Memory B cell (primary cell): ENCODE results near the gene TGFB2.

Experiments used
- ATAC-seq: fragments of 150-1000 bp; cut with Tn5 transposase; 2 replicates; pipeline ENCODE4 v1.10.0; 2021; ENCODE audit warnings: low read depth, mild to moderate bottlenecking, moderate library complexity
- DNase-seq, 2 donors: peaks; one replicate each; pipeline ENCODE4 v3.0.0; 2022; ENCODE audit warnings: low spot score in 2 of 2
- H3K27ac Mint-ChIP-seq: one replicate; pipeline ENCODE4 v1.8.0; 2022; ENCODE audit warnings: mild to moderate bottlenecking, moderate library complexity, mixed read lengths
- H3K27me3 Mint-ChIP-seq: one replicate; pipeline ENCODE4 v1.8.0; 2022; ENCODE audit warnings: mixed read lengths
- H3K36me3 Mint-ChIP-seq: one replicate; pipeline ENCODE4 v1.8.0; 2022; ENCODE audit warnings: mild to moderate bottlenecking, mixed read lengths
- H3K4me1 Mint-ChIP-seq: one replicate; pipeline ENCODE4 v1.8.0; 2022; ENCODE audit warnings: mixed read lengths
- H3K4me3 Mint-ChIP-seq: one replicate; pipeline ENCODE4 v1.8.0; 2022; ENCODE audit warnings: mild to moderate bottlenecking, moderate library complexity, mixed read lengths
- H3K9me3 Mint-ChIP-seq: one replicate; pipeline ENCODE4 v1.8.0; 2022; ENCODE audit warnings: mixed read lengths

The TGFB2 gene

DNA sequence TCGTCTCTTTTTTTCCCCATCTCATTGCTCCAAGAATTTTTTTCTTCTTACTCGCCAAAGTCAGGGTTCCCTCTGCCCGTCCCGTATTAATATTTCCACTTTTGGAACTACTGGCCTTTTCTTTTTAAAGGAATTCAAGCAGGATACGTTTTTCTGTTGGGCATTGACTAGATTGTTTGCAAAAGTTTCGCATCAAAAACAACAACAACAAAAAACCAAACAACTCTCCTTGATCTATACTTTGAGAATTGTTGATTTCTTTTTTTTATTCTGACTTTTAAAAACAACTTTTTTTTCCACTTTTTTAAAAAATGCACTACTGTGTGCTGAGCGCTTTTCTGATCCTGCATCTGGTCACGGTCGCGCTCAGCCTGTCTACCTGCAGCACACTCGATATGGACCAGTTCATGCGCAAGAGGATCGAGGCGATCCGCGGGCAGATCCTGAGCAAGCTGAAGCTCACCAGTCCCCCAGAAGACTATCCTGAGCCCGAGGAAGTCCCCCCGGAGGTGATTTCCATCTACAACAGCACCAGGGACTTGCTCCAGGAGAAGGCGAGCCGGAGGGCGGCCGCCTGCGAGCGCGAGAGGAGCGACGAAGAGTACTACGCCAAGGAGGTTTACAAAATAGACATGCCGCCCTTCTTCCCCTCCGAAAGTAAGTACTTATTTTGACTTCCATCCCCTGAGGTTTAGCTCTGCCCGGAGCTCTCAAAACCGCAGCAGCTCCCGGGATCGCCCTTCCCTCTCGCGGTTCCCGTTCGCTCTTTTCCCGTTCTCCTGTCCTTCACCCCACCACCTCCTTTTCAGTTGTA lies 1.5 kb downstream of the TGFB2 start:
- H3K36me3 Mint-ChIP-seq, result no peaks in the 10 kb centered on the region
- H3K4me3 Mint-ChIP-seq, result no peak overlapping the region
- DNase-seq, result peak; percentile 13 to 29
- peak; percentile 6 for ATAC-seq
- H3K9me3 Mint-ChIP-seq, result no peaks in the 10 kb centered on the region
- H3K4me1 Mint-ChIP-seq, result peaks cover 31% of the 10 kb centered on the region
- H3K27me3 Mint-ChIP-seq, result no peaks in the 10 kb centered on the region
- no peak overlapping the region for H3K27ac Mint-ChIP-seq

- Mint-ChIP-seq H3K4me1 (peaks cover 33% of the 10 kb centered on the region), H3K4me3 (no peak overlapping the region), H3K36me3 (no peaks in the 10 kb centered on the region), H3K9me3 (no peaks in the 10 kb centered on the region), H3K27me3 (no peaks in the 10 kb centered on the region), H3K27ac (no peak overlapping the region)
- no peak for DNase-seq
- ATAC-seq, result no peak
Observed at GRCh38 chr1:218347336-218347722, 2.2 kb downstream of the TGFB2 start.

- Mint-ChIP-seq H3K4me3 (peak overlapping the region; percentile 56), H3K27ac (no peak overlapping the region), H3K36me3 (no peaks in the 10 kb centered on the region), H3K27me3 (no peaks in the 10 kb centered on the region), H3K4me1 (peaks cover 33% of the 10 kb centered on the region), H3K9me3 (no peaks in the 10 kb centered on the region)
- DNase-seq (no peak), ATAC-seq (no peak)
Observed at GRCh38 chr1:218347723-218348627, 2.8 kb downstream of the TGFB2 start.

DNA sequence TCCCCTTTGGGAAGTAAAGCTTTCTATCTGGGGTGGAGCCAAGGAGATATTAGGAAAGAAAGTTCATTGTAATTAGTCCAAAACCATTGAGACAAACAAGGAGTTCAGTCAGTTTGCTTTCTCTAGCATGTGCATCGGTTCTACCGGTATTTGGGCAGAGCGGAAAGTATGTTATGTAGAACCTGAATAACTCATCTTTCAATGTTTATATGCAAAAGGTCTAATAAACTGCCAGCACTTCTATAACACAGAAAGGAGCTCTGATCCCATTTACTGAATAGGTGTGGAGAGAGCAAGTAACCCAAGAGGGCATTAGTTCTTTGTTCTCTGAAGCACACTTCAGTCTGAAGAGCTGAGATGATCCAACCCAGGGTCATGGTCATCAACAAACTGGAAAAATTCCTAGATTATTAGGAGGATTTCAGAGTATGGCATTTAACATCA lies 3.5 kb downstream of the TGFB2 start:
- Mint-ChIP-seq H3K27me3 (no peaks in the 10 kb centered on the region), H3K36me3 (no peaks in the 10 kb centered on the region), H3K9me3 (no peaks in the 10 kb centered on the region), H3K27ac (no peak overlapping the region), H3K4me1 (peaks cover 33% of the 10 kb centered on the region), H3K4me3 (peak overlapping the region; percentile 1)
- ATAC-seq (no peak), DNase-seq (no peak)

GRCh38 chr1:218349348-218350034 lies 4.4 kb downstream of the TGFB2 start:
- Mint-ChIP-seq H3K4me3 (peak overlapping the region; percentile 61), H3K27ac (peak overlapping the region; percentile 81), H3K4me1 (peaks cover 33% of the 10 kb centered on the region), H3K36me3 (no peaks in the 10 kb centered on the region), H3K27me3 (no peaks in the 10 kb centered on the region), H3K9me3 (no peaks in the 10 kb centered on the region)
- ATAC-seq, result no peak
- no peak for DNase-seq

GRCh38 chr1:218350035-218350525 lies 4.9 kb downstream of the TGFB2 start:
- DNase-seq (no peak), ATAC-seq (no peak)
- Mint-ChIP-seq H3K9me3 (no peaks in the 10 kb centered on the region), H3K27ac (peak overlapping the region; percentile 81), H3K36me3 (no peaks in the 10 kb centered on the region), H3K4me1 (peaks cover 33% of the 10 kb centered on the region), H3K27me3 (no peaks in the 10 kb centered on the region), H3K4me3 (peak overlapping the region; percentile 61)

- no peaks in the 10 kb centered on the region for H3K36me3 Mint-ChIP-seq
- no peaks in the 10 kb centered on the region for H3K9me3 Mint-ChIP-seq
- H3K4me3 Mint-ChIP-seq, result peak overlapping the region; percentile 86
- H3K4me1 Mint-ChIP-seq, result peaks cover 33% of the 10 kb centered on the region
- DNase-seq (no peak), ATAC-seq (no peak)
- H3K27ac Mint-ChIP-seq, result peak overlapping the region; percentile 81
- H3K27me3 Mint-ChIP-seq, result no peaks in the 10 kb centered on the region
Observed at GRCh38 chr1:218350801-218351266, 5.7 kb downstream of the TGFB2 start.

DNA sequence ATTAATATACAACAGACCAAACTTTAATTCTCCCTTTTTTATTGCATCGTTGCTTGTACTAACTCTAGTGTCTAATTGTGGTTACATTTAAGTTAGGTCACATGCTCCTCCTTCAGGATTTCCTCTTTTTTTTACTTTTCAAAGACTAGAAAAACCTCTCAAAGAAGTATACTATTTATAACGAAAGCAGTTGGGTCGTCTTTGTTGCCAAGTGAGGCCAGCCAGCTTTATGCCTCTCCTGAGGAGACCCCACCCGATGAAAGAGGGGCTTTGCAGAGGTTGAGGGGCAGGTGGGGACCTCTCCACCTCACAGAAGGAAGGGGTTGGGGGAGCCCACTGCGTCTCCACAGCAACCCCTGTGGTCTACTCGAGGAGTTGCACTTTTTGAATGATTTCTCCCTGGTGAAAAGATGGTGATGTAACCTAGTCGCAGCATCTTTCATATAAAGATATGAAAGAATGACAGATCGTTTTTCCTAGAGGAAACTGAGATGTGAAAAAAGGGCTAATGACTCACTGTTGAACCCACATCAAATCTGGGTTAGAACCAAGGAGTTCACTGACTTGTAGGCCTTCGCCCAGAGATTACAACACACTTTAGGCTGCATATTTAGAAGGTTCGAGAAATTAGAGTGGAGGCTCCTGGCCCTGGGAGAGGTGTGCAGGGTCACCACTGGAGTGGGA lies 6.4 kb downstream of the TGFB2 start:
- peaks cover 28% of the 10 kb centered on the region for H3K4me1 Mint-ChIP-seq
- DNase-seq (peak; percentile 25 to 48), ATAC-seq (peak; percentile 67)
- H3K27ac Mint-ChIP-seq, result peak overlapping the region; percentile 81
- peak overlapping the region; percentile 86 for H3K4me3 Mint-ChIP-seq
- no peaks in the 10 kb centered on the region for H3K9me3 Mint-ChIP-seq
- no peaks in the 10 kb centered on the region for H3K36me3 Mint-ChIP-seq
- no peaks in the 10 kb centered on the region for H3K27me3 Mint-ChIP-seq

DNA sequence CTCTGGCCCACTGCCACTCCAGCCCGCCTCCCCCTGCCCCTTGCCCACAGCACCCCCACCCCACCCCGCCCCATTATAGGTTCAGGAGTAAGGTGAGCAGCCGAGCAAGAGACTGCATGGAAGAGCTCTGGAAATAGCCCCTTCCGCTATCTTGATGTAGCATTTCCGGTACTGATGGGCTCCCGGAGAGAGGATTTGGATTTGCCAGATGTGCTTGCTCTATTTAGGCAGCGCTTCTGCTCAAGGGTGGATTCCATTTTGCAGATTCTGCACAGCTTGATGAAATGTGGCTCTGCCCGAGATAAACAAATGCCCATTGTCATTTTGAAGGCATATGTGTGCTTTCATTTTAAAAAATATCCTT lies 6.9 kb downstream of the TGFB2 start:
- ATAC-seq, result no peak
- peaks cover 26% of the 10 kb centered on the region for H3K4me1 Mint-ChIP-seq
- no peaks in the 10 kb centered on the region for H3K27me3 Mint-ChIP-seq

DNA sequence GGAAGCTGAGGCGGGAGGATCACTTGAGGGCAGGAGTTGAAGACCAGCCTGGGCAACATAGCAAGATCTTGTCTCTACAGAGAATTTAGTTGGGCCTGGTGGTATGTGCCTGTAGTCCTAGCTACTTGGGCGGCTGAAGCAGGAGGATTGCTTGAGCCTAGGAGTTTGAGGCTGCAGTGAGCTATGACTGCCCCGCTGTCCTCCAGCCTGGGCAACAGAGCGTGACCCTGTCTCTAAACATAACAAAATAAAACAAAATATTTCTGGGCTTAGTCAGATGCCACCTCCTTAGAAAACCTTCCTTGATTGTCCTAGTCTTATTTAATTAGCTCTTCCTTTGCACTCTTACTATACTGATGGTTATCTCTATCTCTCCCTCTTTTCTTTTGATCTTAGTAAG lies 8.5 kb downstream of the TGFB2 start:
- H3K27me3 Mint-ChIP-seq, result no peaks in the 10 kb centered on the region
- H3K9me3 Mint-ChIP-seq, result no peaks in the 10 kb centered on the region
- no peak for ATAC-seq
- H3K4me3 Mint-ChIP-seq, result no peak overlapping the region
- DNase-seq, result no peak
- H3K36me3 Mint-ChIP-seq, result no peaks in the 10 kb centered on the region
- peaks cover 19% of the 10 kb centered on the region for H3K4me1 Mint-ChIP-seq
- H3K27ac Mint-ChIP-seq, result no peak overlapping the region

More for the DNA sequence above, 6.9 kb downstream of the TGFB2 start:
- DNase-seq, result no peak
- Mint-ChIP-seq H3K36me3 (no peaks in the 10 kb centered on the region), H3K4me3 (no peak overlapping the region), H3K27ac (peak overlapping the region; percentile 81), H3K9me3 (no peaks in the 10 kb centered on the region)

DNA sequence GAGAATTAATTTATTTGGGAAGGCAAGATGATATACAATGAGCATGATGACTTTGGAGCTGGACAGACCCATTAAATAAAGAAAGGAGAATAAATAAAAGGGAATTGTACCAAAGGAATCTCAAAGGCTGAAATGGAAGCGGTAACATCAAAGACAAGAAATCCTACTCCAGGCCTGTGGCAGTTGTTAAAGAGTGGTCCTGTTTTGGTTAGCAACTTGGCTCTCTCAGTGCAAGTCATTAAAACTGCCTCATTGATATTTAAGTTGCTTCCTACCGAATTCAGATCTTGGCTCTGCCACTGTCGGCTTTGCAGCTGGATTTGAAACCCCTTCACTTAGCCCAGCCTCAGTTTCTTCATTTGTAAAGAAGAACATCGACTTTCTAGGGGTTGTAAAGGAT lies 10.1 kb downstream of the TGFB2 start:
- H3K36me3 Mint-ChIP-seq, result no peaks in the 10 kb centered on the region
- no peak overlapping the region for H3K27ac Mint-ChIP-seq
- H3K4me1 Mint-ChIP-seq, result peaks cover 14% of the 10 kb centered on the region
- no peak for DNase-seq
- H3K4me3 Mint-ChIP-seq, result no peak overlapping the region
- H3K9me3 Mint-ChIP-seq, result no peaks in the 10 kb centered on the region
- ATAC-seq, result no peak
- no peaks in the 10 kb centered on the region for H3K27me3 Mint-ChIP-seq

DNA sequence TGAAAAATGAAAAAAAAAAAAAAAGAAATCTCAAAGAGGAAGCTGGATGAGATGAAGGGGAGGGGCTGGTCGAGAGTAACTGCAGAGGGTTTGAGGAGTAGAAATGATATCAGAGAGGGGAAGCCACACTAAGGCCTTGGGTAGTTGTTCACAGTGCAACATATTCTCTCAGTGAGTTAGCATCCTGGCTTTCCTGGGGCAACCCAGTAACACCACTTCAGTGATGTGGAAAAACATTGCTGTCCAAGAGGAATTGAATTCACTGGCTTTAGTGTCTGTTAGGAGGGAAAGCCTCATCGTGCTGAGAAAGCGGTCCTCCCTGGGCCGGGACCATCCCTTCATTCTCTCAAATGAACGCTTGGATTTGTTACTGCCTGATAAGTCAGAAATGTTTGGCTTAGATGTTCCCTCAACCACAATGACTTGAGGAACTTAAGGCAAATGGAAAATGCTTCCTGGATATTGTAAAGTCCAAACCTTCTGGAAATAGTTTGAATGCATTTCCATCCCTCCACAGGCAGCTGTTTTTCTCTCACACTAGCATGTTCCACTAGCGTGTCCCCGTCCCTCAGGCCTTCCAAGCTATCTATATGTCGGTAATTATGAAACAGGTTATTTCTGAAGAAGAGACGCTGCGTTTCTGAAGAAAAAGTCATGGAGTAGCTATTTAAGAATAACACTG lies 12.2 kb downstream of the TGFB2 start:
- Mint-ChIP-seq H3K4me1 (peaks cover 2% of the 10 kb centered on the region), H3K4me3 (no peak overlapping the region), H3K27me3 (no peaks in the 10 kb centered on the region), H3K36me3 (no peaks in the 10 kb centered on the region), H3K9me3 (no peaks in the 10 kb centered on the region), H3K27ac (no peak overlapping the region)
- DNase-seq, result no peak
- no peak for ATAC-seq

- H3K27ac Mint-ChIP-seq, result no peak overlapping the region
- ATAC-seq (no peak), DNase-seq (no peak)
- H3K4me1 Mint-ChIP-seq, result peaks cover 2% of the 10 kb centered on the region
- no peak overlapping the region for H3K4me3 Mint-ChIP-seq
- no peaks in the 10 kb centered on the region for H3K9me3 Mint-ChIP-seq
- no peaks in the 10 kb centered on the region for H3K36me3 Mint-ChIP-seq
- H3K27me3 Mint-ChIP-seq, result no peaks in the 10 kb centered on the region
Observed at GRCh38 chr1:218357893-218358232, 12.7 kb downstream of the TGFB2 start.
